Peyer's patch (tissue), 4 donors: Measurements from ENCODE around the gene NEMP2.
"Not testable (repeated sequence)": the region's sequence is repeated elsewhere in the genome, so short reads cannot be mapped to it uniquely, and the experiment has no call there.

ENCODE experiments used
- CTCF ChIP-seq, 6 experiments: fragments of 450-650 bp in 4 of 6; fragments of 200-600 bp in 2 of 6; sonication (generic) in 1 of 6; IDR thresholded peaks; one replicate each; pipeline ENCODE4 v1.5.1; 2017 to 2019; ENCODE audit warnings: antibody characterized with exemption in 6 of 6, mild to moderate bottlenecking in 3 of 6, moderate library complexity in 1 of 6
- POLR2A ChIP-seq, 2 donors: fragments of 450-650 bp; IDR thresholded peaks; one replicate each; pipeline ENCODE4 v1.5.1; 2017; ENCODE audit warnings: antibody characterized with exemption in 2 of 2, mild to moderate bottlenecking in 2 of 2, moderate library complexity in 2 of 2

- TF ChIP-seq CTCF, POLR2A (IDR thresholded peaks at IDR 0.05): not testable (repeated sequence)
These were observed 66.2 kb downstream of the NEMP2 start for GRCh38 chr2:190468354-190468753.
